ENCODE results near the gene ZBTB46. TPM values are rescaled to one million over a fixed set of nuclear protein-coding genes. Genes with fewer than 3 reads are reported as not detected.

ZBTB46 gene
- total RNA-seq, 4 donors from 2014 or later, result 11.5 to 20.4 (median 12.6) TPM

DNA sequence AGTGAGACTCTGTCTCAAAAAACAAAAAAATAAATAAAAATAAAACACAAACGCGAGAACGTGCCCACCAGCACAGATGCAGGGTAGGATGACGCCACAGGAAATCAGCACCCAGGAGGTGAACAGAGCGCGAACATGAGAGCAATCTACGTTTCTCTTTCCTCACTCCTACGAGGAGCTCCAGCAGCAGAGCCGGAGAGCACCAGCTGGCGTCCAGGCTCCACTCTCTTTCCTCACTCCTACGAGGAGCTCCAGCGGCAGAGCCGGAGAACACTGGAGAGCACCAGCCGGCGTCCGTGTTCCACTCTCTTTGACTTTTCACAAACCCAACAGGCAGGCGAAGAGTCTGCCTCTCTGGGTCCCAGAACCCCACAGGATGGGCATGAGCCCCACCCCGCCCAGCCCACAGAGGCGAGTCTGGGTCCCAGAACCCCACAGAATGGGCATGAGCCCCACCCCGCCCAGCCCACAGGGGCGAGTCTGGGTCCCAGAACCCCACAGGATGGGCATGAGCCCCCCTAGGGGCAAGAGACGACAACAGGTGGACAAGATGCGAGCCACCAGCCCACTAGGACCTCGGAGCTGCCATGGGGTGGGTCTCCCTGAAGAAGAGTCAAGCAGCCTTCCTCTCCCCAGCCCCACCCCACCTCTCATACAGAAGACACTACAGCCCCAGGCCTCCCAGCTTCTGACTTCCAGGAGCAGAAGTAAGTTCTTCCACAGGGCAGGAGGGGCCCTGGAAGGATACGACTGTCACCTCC, 20.2 kb downstream of the ZBTB46 start:
- TF ChIP-seq, protein P1, sequence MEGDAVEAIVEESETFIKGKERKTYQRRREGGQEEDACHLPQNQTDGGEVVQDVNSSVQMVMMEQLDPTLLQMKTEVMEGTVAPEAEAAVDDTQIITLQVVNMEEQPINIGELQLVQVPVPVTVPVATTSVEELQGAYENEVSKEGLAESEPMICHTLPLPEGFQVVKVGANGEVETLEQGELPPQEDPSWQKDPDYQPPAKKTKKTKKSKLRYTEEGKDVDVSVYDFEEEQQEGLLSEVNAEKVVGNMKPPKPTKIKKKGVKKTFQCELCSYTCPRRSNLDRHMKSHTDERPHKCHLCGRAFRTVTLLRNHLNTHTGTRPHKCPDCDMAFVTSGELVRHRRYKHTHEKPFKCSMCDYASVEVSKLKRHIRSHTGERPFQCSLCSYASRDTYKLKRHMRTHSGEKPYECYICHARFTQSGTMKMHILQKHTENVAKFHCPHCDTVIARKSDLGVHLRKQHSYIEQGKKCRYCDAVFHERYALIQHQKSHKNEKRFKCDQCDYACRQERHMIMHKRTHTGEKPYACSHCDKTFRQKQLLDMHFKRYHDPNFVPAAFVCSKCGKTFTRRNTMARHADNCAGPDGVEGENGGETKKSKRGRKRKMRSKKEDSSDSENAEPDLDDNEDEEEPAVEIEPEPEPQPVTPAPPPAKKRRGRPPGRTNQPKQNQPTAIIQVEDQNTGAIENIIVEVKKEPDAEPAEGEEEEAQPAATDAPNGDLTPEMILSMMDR (IDR thresholded peaks at IDR 0.05), result no peak
- TF ChIP-seq EP300 (IDR thresholded peaks at IDR 0.05) (no peak), POLR2A (IDR thresholded peaks at IDR 0.05) (no peak)
- Histone ChIP-seq H3K4me1 (peaks cover 0 to 10% (median 0%) of the 10 kb centered on the region in 4 donors), H3K36me3 (peaks cover 0 to 4% (median 0%) of the 10 kb centered on the region in 3 donors), H3K27me3 (no peaks in the 10 kb centered on the region), H3K27ac (no peak overlapping the region), H3K4me3 (no peak overlapping the region), H3K9me3 (no peaks in the 10 kb centered on the region)
- no peak for DNase-seq (ENCODE audit: low spot score in 2 of 2)
- 70 to 77% methylated on average over 21 to 23 of the region's 25 CpGs for WGBS, 2 donors

DNA sequence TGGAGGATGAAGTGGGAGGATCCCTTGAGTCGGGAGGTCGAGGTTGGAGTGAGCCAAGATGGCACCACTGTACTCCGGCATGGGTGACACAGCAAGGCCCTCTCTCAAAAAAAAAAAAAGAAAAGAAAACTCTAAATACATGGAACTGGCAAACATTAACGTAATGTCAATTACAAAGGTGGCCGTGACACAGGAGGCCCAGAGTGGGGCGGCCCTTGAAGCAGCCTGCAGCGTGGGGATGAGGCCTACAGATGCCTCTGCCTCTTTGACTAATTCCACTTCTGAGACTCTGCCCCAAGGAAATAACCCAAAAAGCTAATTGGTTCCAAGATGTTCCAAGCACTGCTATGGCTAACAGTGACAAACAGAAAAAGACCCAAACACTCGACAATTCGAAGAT, 21.2 kb downstream of the ZBTB46 start:
- no peak overlapping the region for H3K27ac ChIP-seq
- peaks cover 0 to 4% (median 0%) of the 10 kb centered on the region in 3 donors for H3K36me3 ChIP-seq
- no peak for DNase-seq (ENCODE audit: low spot score in 2 of 2)
- no peaks in the 10 kb centered on the region for H3K9me3 ChIP-seq
- H3K4me1 ChIP-seq, result no peaks in the 10 kb centered on the region
- H3K27me3 ChIP-seq, result no peaks in the 10 kb centered on the region
- WGBS, 2 donors, result 91% methylated on average over 9 of the region's 9 CpGs
- H3K4me3 ChIP-seq, result no peak overlapping the region
- no peak for TF ChIP-seq POLR2A (IDR thresholded peaks at IDR 0.05)
- TF ChIP-seq, protein P1 (IDR thresholded peaks at IDR 0.05), result no peak
- no peak for TF ChIP-seq EP300 (IDR thresholded peaks at IDR 0.05)

DNA sequence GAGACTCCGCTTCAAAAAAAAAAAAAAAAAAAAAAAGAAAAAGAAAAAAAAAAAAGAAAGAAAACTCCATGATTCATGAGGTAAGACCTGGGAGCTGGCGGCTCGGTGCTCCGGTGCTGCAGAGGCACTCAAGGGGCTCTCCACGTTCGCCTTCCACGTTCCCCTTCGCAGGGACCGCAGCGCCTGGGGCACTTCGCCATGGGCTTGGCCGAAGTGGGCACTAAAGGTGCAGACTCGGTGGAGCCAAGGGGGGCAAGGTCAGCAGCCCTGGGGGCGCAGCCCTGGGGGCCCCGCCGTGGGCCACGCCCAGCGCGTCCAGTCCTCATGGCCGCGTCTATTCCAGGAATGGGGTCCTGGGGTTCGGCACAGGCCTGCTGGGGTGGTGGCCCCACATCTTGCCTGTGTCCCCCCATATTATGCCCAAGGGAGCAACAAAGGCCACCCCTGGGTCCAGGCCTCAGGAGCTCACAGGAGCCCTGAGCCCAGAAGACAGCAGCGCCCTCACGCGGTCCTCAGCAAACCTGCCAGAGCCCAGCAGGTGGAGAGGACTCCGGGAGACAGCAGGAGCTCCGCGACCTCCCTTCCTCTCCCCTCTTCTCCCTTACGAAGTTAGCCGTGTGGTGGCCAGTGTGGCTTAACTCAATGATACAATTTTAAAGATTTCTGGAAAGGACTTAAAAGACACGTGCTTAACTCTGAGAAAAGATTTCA, 21.9 kb downstream of the ZBTB46 start:
- H3K36me3 ChIP-seq, result peaks cover 0 to 10% (median 0%) of the 10 kb centered on the region in 3 donors
- no peaks in the 10 kb centered on the region for H3K4me1 ChIP-seq
- H3K4me3 ChIP-seq, result no peak overlapping the region
- H3K27me3 ChIP-seq, result no peaks in the 10 kb centered on the region
- no peaks in the 10 kb centered on the region for H3K9me3 ChIP-seq
- TF ChIP-seq, protein P1 (IDR thresholded peaks at IDR 0.05), result no peak
- TF ChIP-seq POLR2A (IDR thresholded peaks at IDR 0.05), result no peak
- WGBS, 2 donors, result 89 to 93% methylated on average over 24 to 27 of the region's 31 CpGs
- H3K27ac ChIP-seq, result no peak overlapping the region
- DNase-seq (ENCODE audit: low spot score in 2 of 2), result no peak

DNA sequence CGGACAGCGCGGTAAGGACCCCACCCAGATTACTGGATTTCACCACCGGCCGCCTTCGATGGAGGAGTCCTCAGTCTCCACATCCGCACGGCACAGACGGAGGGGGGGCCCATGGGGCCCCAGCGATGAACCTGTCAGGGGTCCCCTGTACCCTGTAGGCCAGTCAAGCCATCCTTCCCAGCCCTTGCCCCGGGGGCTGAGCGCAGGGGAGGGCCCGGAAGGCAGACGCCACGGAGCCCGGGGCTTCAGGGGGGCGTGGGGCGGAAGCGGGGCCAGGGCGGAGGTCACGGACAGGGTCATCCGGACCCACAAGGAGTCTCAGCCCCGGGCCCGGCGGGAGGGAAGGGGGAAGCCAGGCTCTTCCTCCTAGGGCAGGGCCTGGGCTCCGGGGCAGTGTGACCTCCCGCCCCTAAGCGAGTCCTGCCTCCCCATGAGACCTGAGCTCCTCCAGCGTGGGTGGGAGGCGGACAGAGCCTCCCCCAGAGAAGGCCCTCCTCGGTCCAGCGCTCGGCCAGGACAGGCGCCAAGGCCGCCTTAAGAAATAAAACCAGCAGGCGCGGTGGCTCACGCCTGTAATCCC, 22.8 kb downstream of the ZBTB46 start:
- H3K4me1 ChIP-seq, result no peaks in the 10 kb centered on the region
- H3K36me3 ChIP-seq, result peaks cover 0 to 15% (median 0%) of the 10 kb centered on the region in 3 donors
- WGBS, 2 donors, result 86 to 89% methylated on average over 34 to 38 of the region's 38 CpGs
- H3K9me3 ChIP-seq, result no peaks in the 10 kb centered on the region
- DNase-seq (ENCODE audit: low spot score in 2 of 2), result no peak
- TF ChIP-seq, protein P1 (IDR thresholded peaks at IDR 0.05), result no peak
- TF ChIP-seq EP300 (IDR thresholded peaks at IDR 0.05) (no peak), POLR2A (IDR thresholded peaks at IDR 0.05) (no peak)
- H3K27me3 ChIP-seq, result no peaks in the 10 kb centered on the region
- no peak overlapping the region for H3K27ac ChIP-seq
- no peak overlapping the region for H3K4me3 ChIP-seq

DNA sequence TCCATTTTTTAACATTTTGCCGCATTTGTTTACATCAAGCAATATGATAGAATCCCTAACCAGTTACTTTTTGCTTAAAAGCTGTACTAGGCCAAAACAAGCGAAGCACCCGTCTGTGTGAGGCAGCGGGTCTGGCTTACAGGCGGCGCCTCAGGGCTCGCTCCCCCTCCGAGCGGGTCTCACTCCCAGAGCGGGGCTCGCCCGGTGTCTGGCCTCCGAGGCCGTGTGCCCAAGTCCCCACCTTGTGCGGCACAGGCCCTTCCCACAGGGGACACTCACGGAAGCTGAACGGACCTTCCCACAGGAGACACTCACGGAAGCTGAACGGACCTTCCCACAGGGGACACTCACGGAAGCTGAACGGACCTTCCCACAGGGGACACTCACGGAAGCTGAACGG, 23.4 kb downstream of the ZBTB46 start:
- Histone ChIP-seq H3K9me3 (no peaks in the 10 kb centered on the region), H3K4me1 (no peaks in the 10 kb centered on the region), H3K27ac (no peak overlapping the region), H3K27me3 (no peaks in the 10 kb centered on the region), H3K36me3 (peaks cover 0 to 20% (median 0%) of the 10 kb centered on the region in 3 donors), H3K4me3 (no peak overlapping the region)
- WGBS, 2 donors, result 94 to 96% methylated on average over 23 of the region's 23 CpGs
- TF ChIP-seq, protein P1 (IDR thresholded peaks at IDR 0.05), result no peak
- TF ChIP-seq POLR2A (IDR thresholded peaks at IDR 0.05) (no peak), EP300 (IDR thresholded peaks at IDR 0.05) (no peak)
- no peak for DNase-seq (ENCODE audit: low spot score in 2 of 2)

Data from tibial nerve (tissue), 4 donors.